Naive B cell (primary cell): ENCODE results near the gene OTP. TPM values are rescaled to one million over a fixed set of nuclear protein-coding genes. Genes with fewer than 3 reads are reported as not detected.

Source experiments
- ATAC-seq, 2 donors: fragments of 150-1000 bp; cut with Tn5 transposase; 2 replicates each; pipeline ENCODE4 v1.10.0; 2021; ENCODE audit warnings: low read depth in 2 of 2, mild to moderate bottlenecking in 2 of 2, moderate library complexity in 2 of 2
- DNase-seq: peaks from one replicate; pipeline ENCODE4 v3.0.0; 2022
- H3K27ac Mint-ChIP-seq, 6 donors: one replicate each; pipeline ENCODE4 v1.8.0; 2020 to 2022; ENCODE audit warnings: mild to moderate bottlenecking in 6 of 6, mixed read lengths in 6 of 6, moderate library complexity in 5 of 6, inconsistent platforms in 2 of 6
- H3K27me3 Mint-ChIP-seq, 3 donors: one replicate each; pipeline ENCODE4 v1.8.0; 2021 to 2022; ENCODE audit warnings: mixed read lengths in 3 of 3, mild to moderate bottlenecking in 1 of 3
- H3K36me3 Mint-ChIP-seq, 2 donors: one replicate each; pipeline ENCODE4 v1.8.0; 2020 to 2022; ENCODE audit warnings: mixed read lengths in 2 of 2, inconsistent platforms in 1 of 2, mild to moderate bottlenecking in 1 of 2
- H3K4me1 Mint-ChIP-seq, 3 donors: one replicate each; pipeline ENCODE4 v1.8.0; 2020 to 2022; ENCODE audit warnings: mixed read lengths in 3 of 3, inconsistent platforms in 1 of 3, mild to moderate bottlenecking in 1 of 3, moderate library complexity in 1 of 3
- H3K4me3 Mint-ChIP-seq, 8 donors: one replicate each; pipeline ENCODE4 v1.8.0; 2020 to 2022; ENCODE audit warnings: mild to moderate bottlenecking in 8 of 8, mixed read lengths in 8 of 8, moderate library complexity in 8 of 8, inconsistent platforms in 2 of 8
- H3K9me3 Mint-ChIP-seq, 7 donors: one replicate each; pipeline ENCODE4 v1.8.0; 2020 to 2022; ENCODE audit warnings: mixed read lengths in 7 of 7, mild to moderate bottlenecking in 5 of 7, inconsistent platforms in 2 of 7, moderate library complexity in 1 of 7
- polyA plus RNA-seq, 6 donors: library from polyadenylated mRNA; unstranded; fragments of 300-500 nt; fragmentation: Illumina TruSeq; gene quantifications; one replicate each; pipeline ENCODE4 v1.2.3, GENCODE V29; 2021; ENCODE audit warnings: low read depth in 6 of 6

The OTP gene
- not detected for polyA plus RNA-seq

- Mint-ChIP-seq H3K4me1 (peaks cover 14 to 27% (median 18%) of the 10 kb centered on the region in 3 donors), H3K4me3 (peak within 1 kb of the TSS; percentile 48 to 82 (median 66)), H3K9me3 (peaks cover 0 to 51% (median 35%) of the 10 kb centered on the region in 7 donors), H3K27me3 (peaks cover 54 to 73% (median 61%) of the 10 kb centered on the region in 3 donors), H3K27ac (peak within 1 kb of the TSS in 5 of 6 donors; percentile 76 to 98 (median 96)), H3K36me3 (peaks cover 16 to 17% of the 10 kb centered on the region in 2 donors)
- no peak for DNase-seq
- ATAC-seq, result no peak
Measured at GRCh38 chr5:77637998-77638762, at the start of gene OTP. Gene OTP (minus strand): TSS chr5:77638713. CDS start chr5:77638549, 164 bp downstream.

- H3K36me3 Mint-ChIP-seq, result peaks cover 0 to 7% of the 10 kb centered on the region in 2 donors
- H3K9me3 Mint-ChIP-seq, result peaks cover 0 to 4% (median 0%) of the 10 kb centered on the region in 7 donors
- DNase-seq (no peak), ATAC-seq (no peak)
- H3K27ac Mint-ChIP-seq, result peak overlapping the region in 1 of 6 donors; percentile 82
- no peak overlapping the region for H3K4me3 Mint-ChIP-seq
- peaks cover 3 to 15% (median 12%) of the 10 kb centered on the region in 3 donors for H3K27me3 Mint-ChIP-seq
- H3K4me1 Mint-ChIP-seq, result no peaks in the 10 kb centered on the region
Measured at GRCh38 chr5:77683171-77683732, 44.7 kb upstream of the OTP start.

DNA sequence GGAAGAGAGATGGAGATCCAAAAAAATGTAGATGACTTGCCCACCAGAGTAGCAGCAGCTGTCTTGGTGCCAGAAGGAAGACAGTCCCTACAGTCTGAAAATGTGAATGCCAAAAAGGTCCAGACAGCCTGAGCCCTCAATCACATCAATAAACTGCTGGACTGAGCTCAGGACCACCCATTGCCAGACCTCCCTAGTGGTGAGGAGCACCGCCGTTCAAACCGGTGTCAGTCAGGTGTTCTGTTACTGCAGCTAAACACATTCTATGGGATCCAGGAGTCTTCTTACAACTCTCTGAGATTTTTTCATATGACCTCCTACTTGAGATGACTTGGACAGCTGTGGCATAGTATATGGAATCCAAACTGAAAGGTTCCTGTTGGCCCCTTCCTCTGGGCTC lies 32.0 kb upstream of the OTP start:
- peaks cover 0 to 13% (median 8%) of the 10 kb centered on the region in 7 donors for H3K9me3 Mint-ChIP-seq
- no peak for DNase-seq
- ATAC-seq, result no peak
- no peaks in the 10 kb centered on the region for H3K4me1 Mint-ChIP-seq
- no peak overlapping the region for H3K4me3 Mint-ChIP-seq
- peaks cover 15 to 32% (median 25%) of the 10 kb centered on the region in 3 donors for H3K27me3 Mint-ChIP-seq
- H3K27ac Mint-ChIP-seq, result no peak overlapping the region
- H3K36me3 Mint-ChIP-seq, result no peaks in the 10 kb centered on the region

DNA sequence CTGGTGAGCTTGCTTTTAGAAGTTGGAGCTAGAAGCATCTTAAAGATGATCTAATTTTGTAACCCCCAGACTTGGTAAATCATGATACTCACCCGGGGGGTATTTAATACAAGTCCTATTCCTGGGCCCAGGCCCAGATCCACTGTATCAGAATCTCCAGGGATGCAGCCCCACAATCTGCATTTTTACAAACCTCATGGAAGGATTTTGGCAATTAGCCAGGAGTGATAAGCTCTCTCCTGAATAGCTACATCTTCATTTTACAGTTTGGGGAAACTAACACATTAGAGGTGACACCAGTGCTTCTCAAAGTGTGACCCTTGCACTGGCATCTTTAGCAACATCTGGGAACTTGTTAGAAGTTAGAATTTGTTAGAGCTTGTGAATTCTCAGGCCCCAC lies 31.2 kb upstream of the OTP start:
- DNase-seq (no peak), ATAC-seq (no peak)
- H3K9me3 Mint-ChIP-seq, result peaks cover 0 to 5% (median 0%) of the 10 kb centered on the region in 7 donors
- no peaks in the 10 kb centered on the region for H3K4me1 Mint-ChIP-seq
- no peak overlapping the region for H3K27ac Mint-ChIP-seq
- H3K27me3 Mint-ChIP-seq, result peaks cover 15 to 32% (median 25%) of the 10 kb centered on the region in 3 donors
- no peak overlapping the region for H3K4me3 Mint-ChIP-seq
- no peaks in the 10 kb centered on the region for H3K36me3 Mint-ChIP-seq

DNA sequence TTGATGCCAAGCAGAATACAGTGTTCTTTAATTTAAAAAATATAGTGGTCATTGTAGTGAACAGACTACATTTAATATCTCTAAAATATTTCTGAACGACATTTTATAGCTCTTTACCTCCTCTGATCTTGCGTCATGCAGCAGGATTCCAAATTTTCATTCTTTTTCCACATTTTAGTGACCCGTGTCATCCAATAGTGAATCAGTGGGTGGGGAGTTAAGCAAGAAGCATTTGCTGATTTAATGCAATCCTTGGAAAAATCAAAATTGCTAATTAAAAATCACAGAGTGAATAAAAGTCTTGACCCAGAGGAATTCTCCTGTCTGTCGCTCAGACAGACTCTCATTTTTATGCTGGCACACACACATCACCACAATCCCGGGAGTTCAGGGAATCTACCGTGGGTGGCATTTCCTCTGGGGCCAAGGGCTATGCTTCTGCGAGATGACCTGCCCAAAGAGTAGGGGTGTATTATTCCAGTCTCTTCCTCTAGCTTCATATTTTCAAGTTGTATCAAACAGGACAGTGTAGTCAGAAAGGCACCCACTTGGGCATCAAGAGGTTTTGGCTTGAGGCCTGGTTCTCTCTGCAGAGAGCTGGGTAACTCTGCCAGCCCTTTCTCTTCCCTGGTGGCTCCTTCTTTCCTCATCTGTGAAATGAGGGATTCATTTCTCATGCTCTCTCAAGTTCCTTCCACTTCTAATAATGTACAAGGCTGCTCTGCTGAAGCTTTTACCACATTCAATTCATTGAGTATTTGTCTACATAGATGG lies 24.8 kb upstream of the OTP start:
- H3K27ac Mint-ChIP-seq, result no peak overlapping the region
- H3K4me3 Mint-ChIP-seq, result no peak overlapping the region
- DNase-seq, result no peak
- H3K4me1 Mint-ChIP-seq, result no peaks in the 10 kb centered on the region
- peaks cover 11 to 29% (median 26%) of the 10 kb centered on the region in 3 donors for H3K27me3 Mint-ChIP-seq
- H3K9me3 Mint-ChIP-seq, result no peaks in the 10 kb centered on the region
- ATAC-seq, result no peak
- no peaks in the 10 kb centered on the region for H3K36me3 Mint-ChIP-seq

DNA sequence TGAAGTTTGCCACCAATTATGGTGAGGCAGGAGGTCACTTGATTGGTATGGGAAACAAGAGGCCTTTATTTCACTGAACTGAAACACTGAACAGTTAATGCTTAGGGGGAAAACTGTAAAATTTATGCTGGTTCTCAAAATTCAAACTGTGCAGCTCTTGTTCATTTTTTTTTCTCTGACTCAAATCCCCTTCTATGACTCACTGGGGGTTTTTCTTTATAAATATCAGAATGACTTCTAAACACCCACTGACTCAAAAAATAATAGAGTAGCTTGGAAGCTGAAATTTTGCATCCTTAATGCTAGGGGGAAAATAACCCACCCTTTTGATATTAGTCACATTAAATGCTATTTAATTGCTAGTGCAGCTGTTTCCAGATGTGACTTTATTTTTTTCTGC lies 24.1 kb upstream of the OTP start:
- Mint-ChIP-seq H3K4me1 (no peaks in the 10 kb centered on the region), H3K27me3 (peaks cover 8 to 33% (median 30%) of the 10 kb centered on the region in 3 donors), H3K36me3 (no peaks in the 10 kb centered on the region), H3K9me3 (no peaks in the 10 kb centered on the region), H3K27ac (no peak overlapping the region), H3K4me3 (no peak overlapping the region)
- DNase-seq (no peak), ATAC-seq (no peak)

DNA sequence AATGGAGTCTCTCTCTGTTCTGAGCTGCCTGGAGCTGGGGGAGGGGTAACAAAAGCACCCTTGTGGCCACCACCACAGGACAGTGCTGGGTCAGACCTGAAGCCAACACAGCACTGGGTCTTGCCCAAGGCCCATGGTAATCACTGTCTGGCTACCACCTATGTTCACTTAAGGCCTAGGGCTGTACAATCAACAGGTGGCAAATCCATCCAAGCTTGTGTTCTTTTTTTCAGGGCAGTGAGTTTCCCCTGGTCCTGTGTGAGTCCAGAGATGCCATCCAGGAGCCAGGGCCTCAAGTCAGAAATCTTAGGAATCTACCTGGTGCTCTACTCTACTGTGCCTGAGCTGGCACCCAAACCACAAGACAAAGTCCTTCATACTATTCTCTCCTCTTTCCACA lies 20.1 kb upstream of the OTP start:
- DNase-seq (no peak), ATAC-seq (no peak)
- Mint-ChIP-seq H3K4me1 (no peaks in the 10 kb centered on the region), H3K27ac (no peak overlapping the region), H3K9me3 (peaks cover 0 to 4% (median 0%) of the 10 kb centered on the region in 7 donors), H3K4me3 (no peak overlapping the region), H3K36me3 (no peaks in the 10 kb centered on the region), H3K27me3 (peaks cover 30 to 58% (median 53%) of the 10 kb centered on the region in 3 donors)

DNA sequence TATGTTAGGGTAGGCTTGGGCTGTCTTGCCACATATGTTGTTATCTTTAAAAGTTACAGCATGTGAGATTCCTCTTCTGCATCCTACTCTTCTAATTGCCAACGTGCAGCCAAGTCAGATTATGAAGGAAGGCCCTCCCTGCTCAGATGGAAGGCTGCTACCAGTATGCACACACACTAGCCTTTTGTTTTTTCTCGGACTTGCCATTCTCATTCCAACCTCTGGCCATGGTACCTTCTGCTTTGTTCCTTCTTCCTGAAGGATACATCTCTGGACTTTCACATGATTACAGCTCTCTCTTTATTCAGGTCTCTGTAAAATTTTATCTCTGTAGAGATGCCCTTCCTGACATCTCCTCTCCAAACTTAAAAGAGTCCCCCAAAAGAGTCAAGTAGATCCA lies 12.8 kb upstream of the OTP start:
- no peaks in the 10 kb centered on the region for H3K36me3 Mint-ChIP-seq
- H3K27me3 Mint-ChIP-seq, result peaks cover 62 to 77% (median 76%) of the 10 kb centered on the region in 3 donors
- DNase-seq (no peak), ATAC-seq (no peak)
- H3K4me1 Mint-ChIP-seq, result no peaks in the 10 kb centered on the region
- no peak overlapping the region for H3K4me3 Mint-ChIP-seq
- peaks cover 0 to 2% (median 0%) of the 10 kb centered on the region in 7 donors for H3K9me3 Mint-ChIP-seq
- H3K27ac Mint-ChIP-seq, result no peak overlapping the region

- no peaks in the 10 kb centered on the region for H3K36me3 Mint-ChIP-seq
- no peak for DNase-seq
- peaks cover 0 to 2% (median 0%) of the 10 kb centered on the region in 7 donors for H3K9me3 Mint-ChIP-seq
- no peak overlapping the region for H3K27ac Mint-ChIP-seq
- no peak for ATAC-seq
- no peak overlapping the region for H3K4me3 Mint-ChIP-seq
- H3K4me1 Mint-ChIP-seq, result no peaks in the 10 kb centered on the region
- peaks cover 62 to 80% (median 78%) of the 10 kb centered on the region in 3 donors for H3K27me3 Mint-ChIP-seq
Measured at GRCh38 chr5:77650686-77651085, 12.2 kb upstream of the OTP start.

GRCh38 chr5:77649776-77650175 lies 11.3 kb upstream of the OTP start:
- peaks cover 0 to 2% (median 0%) of the 10 kb centered on the region in 7 donors for H3K9me3 Mint-ChIP-seq

DNA sequence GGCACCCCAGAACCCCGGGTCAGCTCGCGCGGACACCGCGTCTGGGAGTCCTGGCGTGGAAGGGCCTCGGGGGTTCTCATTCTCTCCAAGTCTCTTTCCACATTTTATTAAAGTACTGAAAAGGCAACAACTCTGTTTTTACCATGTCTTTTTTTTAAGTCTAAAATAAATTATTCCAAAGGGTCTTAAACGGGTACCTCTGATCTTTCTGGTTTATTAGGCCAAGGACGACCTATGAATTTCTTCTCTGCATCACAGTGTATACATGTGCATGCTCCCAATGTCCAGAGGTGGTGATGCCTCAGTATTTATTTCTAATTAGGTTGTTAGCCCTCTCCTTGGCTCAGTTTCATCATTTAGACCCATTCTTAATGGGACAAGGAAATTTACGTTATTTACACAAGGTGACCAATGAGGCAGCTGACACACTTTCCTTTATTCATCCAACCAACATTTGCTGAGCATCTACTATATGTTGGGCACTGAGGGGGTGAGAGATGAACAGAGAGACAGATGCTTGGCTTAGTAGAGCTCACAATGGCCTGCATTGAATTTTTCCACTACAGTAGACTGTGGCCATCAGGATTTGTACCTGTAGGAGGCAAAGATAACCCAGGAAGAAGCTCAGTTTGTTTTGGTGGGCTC lies 7.6 kb upstream of the OTP start:
- ATAC-seq (no peak), DNase-seq (no peak)
- Mint-ChIP-seq H3K27me3 (peaks cover 83 to 88% (median 88%) of the 10 kb centered on the region in 3 donors), H3K36me3 (peaks cover 12% of the 10 kb centered on the region in 2 donors), H3K9me3 (peaks cover 4 to 28% (median 17%) of the 10 kb centered on the region in 7 donors), H3K4me3 (peak overlapping the region; percentile 9 to 73 (median 65)), H3K27ac (peak overlapping the region in 2 of 6 donors; percentile 11 to 49), H3K4me1 (peaks cover 10 to 19% (median 14%) of the 10 kb centered on the region in 3 donors)

More at GRCh38 chr5:77649776-77650175, 11.3 kb upstream of the OTP start:
- Mint-ChIP-seq H3K27ac (no peak overlapping the region), H3K27me3 (peaks cover 64 to 88% (median 78%) of the 10 kb centered on the region in 3 donors), H3K36me3 (peaks cover 0 to 5% of the 10 kb centered on the region in 2 donors), H3K4me1 (peaks cover 2 to 6% (median 4%) of the 10 kb centered on the region in 3 donors), H3K4me3 (no peak overlapping the region)
- DNase-seq (no peak), ATAC-seq (no peak)

DNA sequence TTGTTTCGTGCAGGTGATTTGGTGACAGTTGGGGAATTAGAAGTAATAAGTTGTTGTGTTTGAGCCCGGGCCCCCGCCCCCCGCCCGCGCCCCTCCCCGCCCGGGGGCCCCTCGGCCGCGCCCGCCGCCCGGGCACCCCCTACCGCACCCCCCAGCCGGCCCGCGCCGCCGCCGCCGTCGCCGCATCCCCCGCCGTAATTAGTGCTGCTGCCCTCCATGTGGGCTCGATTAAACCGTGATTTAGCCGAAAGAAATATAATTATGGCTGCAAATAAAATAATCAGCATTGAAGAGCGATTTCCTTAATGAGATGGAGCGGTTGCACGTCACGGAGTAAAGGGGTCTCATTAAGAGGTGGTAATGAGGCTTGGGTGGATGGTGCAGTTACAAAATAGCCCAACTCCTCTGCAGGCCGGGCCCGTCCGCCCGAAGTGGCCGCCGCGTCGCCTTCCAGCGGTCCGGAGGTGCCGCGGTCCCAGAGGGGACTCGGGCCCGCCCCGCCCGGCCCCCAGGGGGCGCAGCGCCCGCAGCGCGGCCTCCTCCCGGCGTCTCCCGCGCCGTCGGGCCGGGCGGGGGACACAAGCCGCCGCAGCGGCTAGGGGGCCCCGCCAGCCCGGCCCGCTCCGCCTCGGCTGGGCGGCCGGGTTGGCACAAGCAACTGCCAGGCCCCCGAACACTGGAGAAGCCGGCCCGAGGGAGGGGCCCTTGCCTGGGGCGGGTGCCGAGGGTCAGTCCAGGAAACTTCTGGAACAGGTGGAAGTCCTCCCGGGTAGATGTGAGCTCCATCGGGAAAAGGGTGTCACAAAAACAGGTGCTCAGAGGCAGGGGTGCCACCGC lies 6.9 kb upstream of the OTP start:
- peaks cover 14 to 15% of the 10 kb centered on the region in 2 donors for H3K36me3 Mint-ChIP-seq

More for the DNA sequence above, 6.9 kb upstream of the OTP start:
- Mint-ChIP-seq H3K27me3 (peaks cover 84 to 89% (median 89%) of the 10 kb centered on the region in 3 donors), H3K27ac (peak overlapping the region in 3 of 6 donors; percentile 11 to 74 (median 28)), H3K4me1 (peaks cover 14 to 19% (median 17%) of the 10 kb centered on the region in 3 donors), H3K4me3 (peak overlapping the region; percentile 42 to 87 (median 76)), H3K9me3 (peaks cover 4 to 35% (median 19%) of the 10 kb centered on the region in 7 donors)
- ATAC-seq (peak; percentile 85 to 90), DNase-seq (peak; percentile 50)
